Hepatocyte (in vitro differentiated cells): ENCODE measurements around the gene CNIH1. TPM values are rescaled to one million over a fixed set of nuclear protein-coding genes. Genes with fewer than 3 reads are reported as not detected.

Experiments used
- DNase-seq: peaks from one replicate; pipeline ENCODE4 v3.0.0-alpha.2; 2016; ENCODE audit warnings: low spot score
- H2AFZ ChIP-seq: fragments of 200-600 bp; sonication (generic); 2 replicates; pipeline ENCODE4 v1.6.0; 2016; ENCODE audit warnings: antibody characterized with exemption, mild to moderate bottlenecking
- H3K27ac ChIP-seq: fragments of 200-600 bp; sonication (generic); 2 replicates; pipeline ENCODE4 v1.5.1; 2016; ENCODE audit warnings: mild to moderate bottlenecking
- H3K27me3 ChIP-seq: fragments of 200-600 bp; sonication (generic); 2 replicates; pipeline ENCODE4 v1.6.1; 2016
- H3K36me3 ChIP-seq: fragments of 200-600 bp; sonication (generic); replicated peaks from 2 replicates; pipeline ENCODE4 v1.5.1; 2016; ENCODE audit warnings: low read depth; ENCODE audit not compliant: insufficient read depth
- H3K4me1 ChIP-seq: fragments of 200-600 bp; sonication (generic); 2 replicates; pipeline ENCODE4 v1.5.1; 2016; ENCODE audit warnings: mild to moderate bottlenecking, moderate library complexity; ENCODE audit not compliant: insufficient read depth
- H3K4me2 ChIP-seq: fragments of 200-600 bp; sonication (generic); 2 replicates; pipeline ENCODE4 v1.6.0; 2016
- H3K4me3 ChIP-seq: fragments of 200-600 bp; sonication (generic); 2 replicates; pipeline ENCODE4 v1.5.1; 2016; ENCODE audit warnings: mild to moderate bottlenecking
- H3K79me2 ChIP-seq: fragments of 200-600 bp; sonication (generic); 2 replicates; pipeline ENCODE4 v1.6.0; 2017; ENCODE audit warnings: mild to moderate bottlenecking
- H3K9me2 ChIP-seq: fragments of 200-600 bp; sonication (generic); replicated peaks from 2 replicates; pipeline ENCODE4 v1.6.0; 2017; ENCODE audit warnings: mild to moderate bottlenecking; ENCODE audit not compliant: insufficient read depth
- H3K9me3 ChIP-seq: fragments of 200-600 bp; sonication (generic); 2 replicates; pipeline ENCODE4 v1.5.1; 2016; ENCODE audit warnings: low read depth, mild to moderate bottlenecking
- H4K20me1 ChIP-seq: fragments of 200-600 bp; sonication (generic); 2 replicates; pipeline ENCODE4 v1.6.0; 2016; ENCODE audit warnings: mild to moderate bottlenecking; ENCODE audit not compliant: insufficient read depth, poor library complexity, severe bottlenecking
- CTCF ChIP-seq: fragments of 200-600 bp; sonication (generic); IDR thresholded peaks from 2 replicates; pipeline ENCODE4 v1.5.1; 2016; ENCODE audit warnings: antibody characterized with exemption, mild to moderate bottlenecking; ENCODE audit not compliant: poor library complexity
- EZH2 ChIP-seq: fragments of 200-600 bp; sonication (generic); IDR thresholded peaks from 2 replicates; pipeline ENCODE4 v1.6.1; 2016; ENCODE audit warnings: antibody characterized with exemption, mild to moderate bottlenecking, borderline replicate concordance
- EZH2phosphoT487 ChIP-seq: fragments of 200-600 bp; sonication (generic); IDR thresholded peaks from one replicate; pipeline ENCODE4 v1.6.1; 2018; ENCODE audit warnings: antibody characterized with exemption, mild to moderate bottlenecking, low read depth, moderate library complexity; ENCODE audit not compliant: unreplicated experiment, severe bottlenecking
- WGBS: methylation state at CpG from one replicate; pipeline ENCODE4 v1.1.6; 2016; ENCODE audit warnings: low lambda C conversion rate; ENCODE audit errors: missing lambda C conversion rate; 5-methylcytosine and 5-hydroxymethylcytosine counted together
- polyA plus RNA-seq: library from polyadenylated mRNA; unstranded; fragments of >200 nt; fragmentation: Nextera tagmentation; extraction: Ambion mirVana; gene quantifications from 2 replicates; pipeline ENCODE4 v1.2.1, GENCODE V29; 2016
- total RNA-seq: library from RNA; depleted of rRNA; stranded (reverse); fragments of >200 nt; gene quantifications from 2 replicates; pipeline ENCODE4 v1.2.3, GENCODE V29; 2014

The CNIH1 gene
- 291 and 320 TPM in 2 replicates for total RNA-seq
- 173 and 201 TPM in 2 replicates for polyA plus RNA-seq

DNA sequence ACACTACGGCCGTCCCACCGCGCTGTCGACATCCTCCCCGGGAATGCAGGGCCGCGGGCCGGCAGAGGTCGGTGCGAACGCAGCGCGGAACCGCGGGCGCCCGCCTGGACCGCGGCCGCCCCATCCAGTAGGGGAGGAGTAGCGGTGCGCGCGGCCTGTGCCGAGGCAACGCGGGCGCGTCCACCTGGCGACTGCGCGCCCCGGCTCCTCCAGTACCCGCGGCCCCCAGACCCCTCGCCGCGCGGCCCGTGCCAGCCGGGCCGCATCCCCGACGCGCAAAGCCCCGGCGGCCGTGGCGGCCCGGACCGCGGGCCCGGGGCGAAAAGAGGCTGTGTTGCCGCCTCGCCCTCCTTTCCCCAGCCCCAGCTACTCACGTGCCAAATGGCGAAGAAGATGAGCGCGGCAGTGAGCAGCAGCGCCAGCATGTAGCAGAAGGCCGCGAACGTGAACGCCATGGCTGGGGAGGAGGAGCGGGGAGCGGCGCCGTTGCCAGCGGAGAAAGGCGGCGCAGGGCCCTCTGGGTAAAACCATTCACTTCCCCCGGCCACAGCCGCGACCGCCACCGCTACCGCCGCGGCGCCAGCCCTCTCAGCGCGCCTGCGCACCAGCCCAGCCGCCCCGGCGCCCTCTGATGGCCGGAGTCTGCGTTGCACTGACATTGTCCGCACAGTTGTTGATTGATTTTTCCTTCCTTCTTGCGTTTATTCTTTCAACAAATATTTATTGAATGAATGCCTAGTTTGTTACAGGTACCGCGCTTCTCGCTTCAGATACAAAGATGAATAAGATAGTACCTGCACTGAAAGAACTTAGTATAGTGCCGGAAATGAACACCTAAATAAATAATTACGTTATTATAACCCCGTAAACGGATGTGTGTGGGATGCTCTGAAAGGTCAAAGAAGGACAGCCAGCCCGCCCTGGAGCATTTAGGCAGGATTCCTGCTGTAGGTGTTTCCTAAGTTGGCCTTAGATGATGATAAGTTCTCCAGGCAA lies at the start of gene CNIH1:
Gene CNIH1 (minus strand): TSS at position 502 of the 996 bp plus-strand sequence. CDS start 47 bp downstream, at position 455.
- H3K79me2 ChIP-seq, result peaks cover 44% of the 10 kb centered on the region
- H3K27ac ChIP-seq, result peak within 1 kb of the TSS; percentile 99
- H3K9me3 ChIP-seq, result no peaks in the 10 kb centered on the region
- peak; percentile 97 for DNase-seq
- H3K27me3 ChIP-seq, result no peaks in the 10 kb centered on the region
- 2% methylated on average over 95 of the region's 100 CpGs for whole genome bisulfite sequencing
- H3K4me1 ChIP-seq, result peaks cover 15% of the 10 kb centered on the region
- H3K9me2 ChIP-seq, result no peaks in the 10 kb centered on the region
- TF ChIP-seq EZH2 (no peak), CTCF (peak; percentile 93), EZH2phosphoT487 (no peak)
- peak within 1 kb of the TSS; percentile 89 for H3K4me3 ChIP-seq
- peak within 1 kb of the TSS; percentile 78 for H2AFZ ChIP-seq
- no peaks in the 10 kb centered on the region for H4K20me1 ChIP-seq
- H3K4me2 ChIP-seq, result peak within 1 kb of the TSS; percentile 83
- H3K36me3 ChIP-seq, result no peaks in the 10 kb centered on the region

- H3K4me1 ChIP-seq, result no peaks in the 10 kb centered on the region
- TF ChIP-seq EZH2, result no peak
- no peak for TF ChIP-seq EZH2phosphoT487
- TF ChIP-seq CTCF, result no peak
- no peak overlapping the region for H3K4me2 ChIP-seq
- peaks cover 36% of the 10 kb centered on the region for H3K79me2 ChIP-seq
- no peak for DNase-seq
- no peaks in the 10 kb centered on the region for H3K27me3 ChIP-seq
- H3K27ac ChIP-seq, result peak overlapping the region; percentile 97
- H3K9me2 ChIP-seq, result no peaks in the 10 kb centered on the region
- no peaks in the 10 kb centered on the region for H3K9me3 ChIP-seq
- H2AFZ ChIP-seq, result no peak overlapping the region
- no peak overlapping the region for H3K4me3 ChIP-seq
- 28% methylated on average over 3 of the region's 3 CpGs for WGBS
- peaks cover 5% of the 10 kb centered on the region for H4K20me1 ChIP-seq
- H3K36me3 ChIP-seq, result no peaks in the 10 kb centered on the region
These were observed 49.4 kb upstream of the CNIH1 start for GRCh38 chr14:54490445-54491175.

DNA sequence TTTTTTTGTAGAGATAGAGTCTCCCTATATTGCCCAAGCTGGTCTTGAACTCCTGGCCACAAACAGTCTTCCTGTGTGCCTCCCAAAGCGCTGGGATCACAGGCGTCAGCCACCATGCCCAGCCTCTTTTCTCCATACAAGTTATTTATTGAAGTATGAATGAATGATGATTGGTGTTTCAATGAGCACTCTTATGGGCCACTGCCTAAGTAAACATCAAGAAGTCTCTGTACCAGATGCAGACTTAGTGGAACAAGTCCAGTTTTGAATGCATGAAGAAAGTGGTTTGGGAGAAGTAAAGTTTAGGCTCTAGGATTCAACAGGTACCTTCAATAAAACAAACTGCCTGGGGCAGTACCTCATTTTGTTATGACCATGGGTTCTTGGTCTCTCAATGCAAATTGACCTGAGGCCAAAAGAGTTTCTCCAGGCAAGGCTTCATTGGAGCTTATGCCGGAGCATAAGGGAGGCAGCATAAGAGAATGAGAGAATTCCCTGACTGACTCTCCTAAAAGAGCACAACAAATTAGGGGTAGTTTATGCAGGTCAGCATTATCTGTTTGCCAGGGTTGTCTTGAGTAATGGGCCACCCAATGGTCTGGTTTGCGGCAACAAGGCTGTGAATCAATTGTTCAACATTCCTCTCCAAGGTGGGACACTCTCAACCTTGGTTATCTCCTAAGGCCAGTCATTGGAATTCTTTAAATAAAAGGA lies 48.7 kb upstream of the CNIH1 start:
- Histone ChIP-seq H3K27ac (peak overlapping the region; percentile 97), H4K20me1 (peaks cover 5% of the 10 kb centered on the region), H2AFZ (peak overlapping the region; percentile 96), H3K79me2 (peaks cover 43% of the 10 kb centered on the region), H3K36me3 (no peaks in the 10 kb centered on the region), H3K4me2 (peak overlapping the region; percentile 78), H3K27me3 (no peaks in the 10 kb centered on the region), H3K4me3 (no peak overlapping the region), H3K9me3 (no peaks in the 10 kb centered on the region), H3K9me2 (no peaks in the 10 kb centered on the region), H3K4me1 (no peaks in the 10 kb centered on the region)
- no peak for DNase-seq
- TF ChIP-seq EZH2 (no peak), EZH2phosphoT487 (no peak), CTCF (no peak)
- 88% methylated on average over 4 of the region's 4 CpGs for WGBS
